GM19023 (cell line): ENCODE measurements around the gene SKAP2.
"Not testable (repeated sequence)": the region's sequence is repeated elsewhere in the genome, so short reads cannot be mapped to it uniquely, and the experiment has no call there.

Source experiments
- ATAC-seq: cut with Tn5 transposase; IDR thresholded peaks from one replicate; pipeline ENCODE4 v1.9.1; 2021; ENCODE audit warnings: mild to moderate bottlenecking, moderate library complexity; ENCODE audit not compliant: unreplicated experiment

Gene SKAP2

DNA sequence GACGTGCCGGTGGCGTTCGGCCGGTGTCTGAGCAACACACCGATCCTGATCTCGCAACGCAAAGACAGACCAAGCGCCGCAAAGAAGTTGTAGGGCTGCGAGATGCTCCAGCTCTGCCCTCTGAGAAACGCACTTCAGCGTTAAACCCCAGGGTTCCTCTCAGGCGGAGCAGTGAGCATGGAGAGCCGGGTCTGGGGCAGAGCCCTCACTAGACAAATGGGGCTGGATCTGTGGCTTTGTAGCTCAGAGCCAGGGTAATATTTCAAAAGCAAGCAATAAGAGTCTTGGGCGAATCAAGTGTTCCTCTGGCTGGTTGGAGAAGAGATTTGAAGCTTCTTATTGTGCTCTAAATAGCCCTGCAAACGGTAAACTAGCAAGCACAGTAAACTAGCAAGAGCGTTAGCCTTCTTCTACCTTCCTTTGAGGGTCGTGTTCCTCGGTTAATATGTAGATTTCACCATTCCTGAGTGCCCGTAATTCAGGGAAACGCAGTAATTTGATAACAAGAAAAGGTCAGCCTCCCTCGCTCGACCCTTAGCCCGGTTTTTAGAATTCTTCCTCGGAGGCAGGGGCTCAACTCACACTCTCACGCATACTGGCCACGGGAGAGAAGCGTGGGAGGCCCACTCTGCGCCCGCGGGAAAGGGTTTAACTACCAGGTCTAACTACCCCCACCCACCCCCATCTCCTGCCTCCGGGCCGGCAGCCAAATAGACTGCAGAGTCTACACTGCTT is 6.7 kb downstream of the SKAP2 start:
- ATAC-seq, result no peak

DNA sequence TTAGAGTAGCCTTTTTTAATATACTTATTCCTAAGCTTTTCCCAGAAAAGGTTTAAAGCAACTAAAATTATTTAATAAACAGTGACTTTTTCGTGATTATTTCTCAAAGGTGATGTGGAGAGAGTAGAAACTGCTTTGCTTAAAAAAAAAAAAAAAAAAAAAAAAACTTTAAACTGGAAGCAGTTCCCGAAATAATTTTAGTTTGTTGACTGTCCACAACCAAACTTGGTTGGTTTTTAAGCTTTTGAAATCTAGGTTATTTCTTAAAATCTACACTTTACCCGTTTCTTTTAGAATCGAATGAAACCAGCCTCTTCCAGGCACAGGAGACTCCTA is 7.3 kb downstream of the SKAP2 start:
- ATAC-seq, result no peak

DNA sequence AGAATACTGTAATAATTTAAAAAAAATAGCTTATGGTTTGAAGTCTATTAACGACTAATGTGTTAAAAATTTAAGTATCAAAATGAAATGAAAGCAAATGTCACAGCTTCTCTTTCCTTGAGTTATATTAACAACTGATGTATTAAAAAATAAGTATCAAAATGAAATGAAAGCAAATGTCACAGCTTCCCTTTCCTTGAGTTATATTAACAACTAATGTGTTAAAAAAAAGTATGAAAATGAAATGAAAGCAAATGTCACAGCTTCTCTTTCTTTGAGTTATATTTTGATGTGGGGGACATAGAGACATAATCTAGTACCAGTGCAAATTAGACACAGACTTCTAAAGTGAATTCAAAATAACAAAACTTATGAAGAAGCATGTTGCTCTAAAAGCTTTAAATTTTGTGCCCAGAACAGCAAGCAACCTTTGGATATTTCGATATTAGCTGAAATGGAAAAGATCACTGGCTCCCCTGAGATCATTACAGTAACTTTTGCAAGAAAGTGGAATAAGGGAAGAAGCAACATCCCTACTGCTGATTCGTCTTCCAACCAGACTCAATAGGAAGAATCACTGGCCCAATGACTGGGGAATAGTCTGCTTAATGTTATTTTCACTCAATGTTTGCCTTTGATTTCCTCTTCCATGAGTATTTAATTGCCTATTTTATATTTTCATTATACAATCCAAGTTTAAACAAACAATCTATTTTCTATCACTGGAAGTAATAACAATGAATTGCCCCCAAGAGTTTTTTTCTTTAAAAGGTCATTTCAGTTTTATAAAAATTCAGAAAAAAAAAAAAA is 8.0 kb downstream of the SKAP2 start:
- ATAC-seq, result no peak

DNA sequence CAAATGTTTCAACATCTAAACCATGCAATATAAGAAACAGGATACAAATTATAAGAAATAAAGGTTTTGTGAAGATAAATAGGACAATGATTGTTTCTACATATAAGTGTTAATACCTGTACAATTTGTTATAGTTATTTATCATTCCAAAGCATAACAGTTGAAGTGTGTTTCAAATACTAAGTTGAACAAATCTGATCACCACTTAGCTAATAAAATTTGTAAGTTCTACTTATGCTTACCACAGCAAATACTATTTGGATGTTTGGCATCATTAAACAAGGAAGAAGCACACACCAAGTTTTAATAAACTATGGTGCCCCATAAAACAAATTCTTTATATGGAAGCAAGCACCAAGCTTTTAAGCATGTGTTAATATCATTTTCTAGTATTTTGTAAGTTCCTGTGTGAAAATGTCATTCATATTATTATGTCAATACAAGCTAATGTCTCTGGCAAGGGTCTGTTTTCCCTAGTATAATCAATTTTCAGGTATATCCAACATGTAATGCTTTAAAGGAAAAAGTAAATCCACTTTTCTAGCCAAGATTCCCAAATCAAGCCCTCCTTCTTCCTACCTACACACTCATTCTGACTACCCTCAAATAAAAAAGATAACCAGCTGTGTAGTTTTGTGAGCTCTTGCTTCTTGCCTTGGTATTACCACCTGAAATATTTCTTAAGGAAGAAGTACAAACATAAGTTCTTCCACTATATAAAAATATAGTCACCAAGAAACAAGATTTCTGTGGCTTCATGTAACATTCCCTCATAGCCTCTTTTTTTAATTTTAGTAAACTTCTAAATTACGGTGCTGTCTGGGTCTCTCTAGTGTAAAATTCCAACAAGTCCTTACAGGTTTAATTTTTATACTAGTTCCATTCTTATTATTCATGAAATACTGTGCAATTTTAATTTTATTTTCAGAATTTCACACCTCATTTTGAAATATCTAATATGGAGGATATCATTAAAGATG is 9.2 kb downstream of the SKAP2 start:
- no peak for ATAC-seq

DNA sequence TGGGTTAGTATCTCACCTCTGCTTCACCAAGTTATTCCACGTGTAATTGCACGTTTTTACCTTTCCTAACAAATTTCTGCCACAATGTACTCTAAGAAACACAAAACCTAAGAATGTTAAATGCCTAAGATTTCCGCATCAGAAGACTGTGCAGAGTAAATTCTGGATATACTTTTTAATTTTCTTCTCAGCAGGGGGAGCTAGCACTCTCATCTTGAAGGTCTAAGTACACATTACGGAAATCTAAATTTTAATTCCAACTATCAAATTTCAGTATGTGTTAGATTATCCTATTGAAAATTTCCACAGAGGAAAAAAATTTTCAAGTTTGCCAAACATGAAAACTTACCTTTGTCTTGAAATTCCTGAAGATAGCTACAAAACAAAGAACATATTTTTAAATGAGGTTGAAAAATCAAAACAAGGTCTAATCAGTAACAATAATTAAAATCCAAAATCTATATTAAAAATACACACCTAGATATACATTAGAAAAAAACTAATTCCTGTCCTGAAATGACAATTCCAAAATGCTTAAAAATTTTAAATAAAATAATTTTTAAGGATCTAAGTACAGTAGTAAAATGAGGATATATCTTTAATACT is 10.5 kb downstream of the SKAP2 start:
- no peak for ATAC-seq

DNA sequence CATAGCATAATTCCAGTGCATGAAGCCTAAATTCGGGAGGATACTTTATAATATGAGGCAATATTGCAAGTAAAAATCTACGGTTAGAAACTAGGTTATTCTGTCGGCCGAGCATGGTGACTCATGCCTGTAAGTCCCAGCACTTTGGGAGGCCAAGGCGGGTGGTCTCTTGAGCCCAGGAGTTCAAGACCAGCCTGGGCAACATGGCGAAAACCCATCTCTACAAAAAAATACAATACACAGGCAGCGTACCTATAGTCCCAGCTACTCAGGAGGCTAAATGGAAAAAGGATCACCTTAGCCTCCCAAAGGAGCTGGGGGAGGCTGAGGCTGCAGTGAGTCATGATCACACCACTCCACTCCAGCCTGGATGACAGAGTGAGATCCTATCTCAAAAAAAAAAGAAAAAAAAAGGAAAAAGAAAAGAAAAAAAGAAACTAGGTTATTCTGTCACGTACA is 14.2 kb downstream of the SKAP2 start:
- no peak for ATAC-seq

DNA sequence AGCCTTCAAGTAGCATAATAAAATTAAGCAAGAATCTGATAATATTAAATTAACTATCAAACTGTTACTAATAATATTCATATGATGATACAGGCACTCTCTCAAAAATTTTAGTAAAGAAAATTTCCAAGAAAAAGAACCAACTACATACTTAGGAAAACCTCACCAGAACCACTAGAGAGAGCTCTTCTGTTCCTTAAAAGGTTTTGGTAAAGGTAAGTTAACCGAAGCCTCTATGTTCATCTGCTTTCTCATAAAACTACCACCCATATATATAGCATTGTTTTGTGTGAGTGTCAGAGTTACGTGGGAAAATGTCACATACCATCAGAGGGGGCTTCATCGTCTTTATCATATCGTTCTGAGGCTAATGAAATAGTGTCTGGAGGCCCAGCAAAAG is 20.7 kb downstream of the SKAP2 start:
- ATAC-seq, result no peak

DNA sequence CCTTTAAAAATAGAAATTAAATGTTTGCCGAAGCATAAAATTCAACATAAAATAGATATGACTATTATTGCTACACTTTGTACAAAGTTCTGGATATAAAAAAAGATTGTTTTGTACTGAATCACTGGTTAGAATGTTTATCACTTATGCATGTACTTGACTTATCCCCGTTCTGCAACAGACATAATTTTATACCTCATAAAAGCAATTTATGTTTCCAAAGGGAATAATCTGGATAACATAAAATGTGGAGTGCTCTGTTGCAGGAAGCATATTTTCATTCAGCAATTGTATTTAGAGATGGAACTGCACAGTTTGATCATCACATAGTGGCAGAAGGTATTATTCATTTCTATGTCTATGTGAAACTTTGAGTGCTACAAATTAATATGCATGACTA is 21.5 kb downstream of the SKAP2 start:
- ATAC-seq, result no peak

DNA sequence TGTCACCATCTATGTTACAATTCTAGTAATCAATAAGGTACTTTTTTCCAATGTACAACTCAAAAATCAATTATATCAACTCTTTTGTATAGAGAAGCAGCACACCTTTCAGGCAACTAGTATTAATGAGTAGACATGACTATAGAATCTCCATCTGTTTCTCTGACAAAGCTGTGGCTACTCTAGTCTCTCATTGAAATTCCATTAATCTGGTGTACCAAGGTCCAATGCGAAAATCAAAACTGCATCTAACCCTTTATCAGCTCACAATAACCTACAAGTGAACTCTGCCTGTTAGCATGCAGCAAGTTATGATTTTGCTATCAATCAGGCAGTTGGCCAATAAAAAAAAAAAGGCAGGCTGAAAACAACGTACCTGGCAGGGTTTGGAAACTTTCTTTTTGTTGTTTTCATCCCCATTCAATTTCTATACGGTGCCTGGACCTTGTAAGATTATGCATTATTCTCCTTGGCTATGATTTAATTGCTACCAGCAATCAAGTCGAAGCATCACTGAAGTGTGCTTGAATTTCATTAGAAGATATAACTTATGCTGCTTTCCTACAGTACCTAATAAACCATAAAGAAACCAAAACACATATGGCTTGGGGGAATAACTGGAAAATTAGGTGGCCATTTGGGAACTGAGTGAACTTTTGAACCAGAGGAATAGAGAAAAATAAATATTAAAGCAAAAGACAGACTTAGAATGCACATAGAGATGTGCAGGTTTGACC is 23.2 kb downstream of the SKAP2 start:
- no peak for ATAC-seq

DNA sequence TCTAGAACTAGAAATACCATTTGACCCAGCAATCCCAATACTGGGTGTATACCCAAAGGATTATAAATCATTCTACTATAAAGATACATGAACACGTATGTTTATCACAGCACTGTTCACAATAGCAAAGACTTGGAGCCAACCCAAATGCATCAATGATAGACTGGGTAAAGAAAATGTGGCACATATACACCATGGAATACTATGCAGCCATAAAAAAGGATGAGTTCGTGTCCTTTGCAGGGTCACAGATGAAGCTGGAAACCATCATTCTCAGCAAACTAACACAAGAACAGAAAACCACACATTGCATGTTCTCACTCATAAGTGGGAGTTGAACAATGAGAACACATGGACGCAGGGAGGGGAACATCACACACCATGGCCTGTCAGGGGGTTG is 27.6 kb downstream of the SKAP2 start:
- not testable (repeated sequence) for ATAC-seq

DNA sequence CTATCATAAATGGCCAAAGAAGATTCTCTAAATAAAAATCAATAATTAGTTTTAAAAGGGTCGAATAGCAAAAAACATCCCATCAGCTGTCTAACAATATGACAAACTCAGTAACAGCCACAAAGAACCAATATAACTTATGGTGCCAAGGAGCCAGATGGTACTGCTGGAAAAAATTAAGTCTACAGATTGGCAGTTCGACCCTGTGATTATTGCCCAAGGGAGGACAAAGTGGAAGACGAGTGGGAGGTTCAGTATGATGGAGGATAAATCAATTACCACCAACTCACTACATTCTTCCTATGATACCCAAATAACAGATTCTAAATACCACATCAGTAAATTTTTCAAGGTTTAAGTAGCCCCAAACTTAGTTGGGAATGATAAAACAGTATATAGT is 49.0 kb downstream of the SKAP2 start:
- no peak for ATAC-seq

DNA sequence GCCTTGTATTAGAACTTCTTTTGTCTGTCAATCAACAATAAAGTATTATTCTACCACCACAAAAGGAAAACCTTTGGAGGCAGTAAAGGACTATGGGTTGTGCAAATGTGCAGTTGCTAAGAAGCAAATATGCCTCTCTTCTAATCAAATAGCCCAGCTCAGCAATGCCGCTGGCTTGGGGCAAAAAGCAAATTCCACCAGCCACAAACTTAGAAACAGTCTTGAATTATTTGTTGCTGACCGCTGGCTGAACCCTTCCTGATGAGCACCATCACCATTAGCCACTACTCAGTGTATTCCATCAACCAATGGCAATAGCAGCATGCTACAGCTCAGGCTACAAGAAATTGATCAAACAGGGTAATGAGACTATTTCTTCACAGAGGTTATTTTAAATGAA is 51.0 kb downstream of the SKAP2 start:
- ATAC-seq, result no peak

DNA sequence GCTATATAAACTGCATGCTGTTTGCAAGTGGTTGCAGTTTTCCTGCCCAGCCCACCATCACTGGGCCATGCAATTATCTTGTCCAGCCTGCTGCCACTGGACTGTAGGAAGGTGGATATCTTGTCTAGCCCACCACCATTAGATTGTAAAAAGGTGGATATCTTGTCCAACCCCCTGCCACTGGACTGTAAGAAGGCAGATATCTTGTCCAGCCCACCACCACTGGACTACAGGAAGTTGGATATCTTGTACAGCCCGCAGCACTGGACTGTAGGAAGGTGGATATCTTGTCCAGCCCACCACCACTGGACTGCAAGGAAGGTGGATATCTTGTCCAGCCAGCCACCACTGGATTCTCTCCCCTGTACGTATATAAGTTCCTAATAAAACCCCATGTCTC is 69.8 kb downstream of the SKAP2 start:
- no peak for ATAC-seq

DNA sequence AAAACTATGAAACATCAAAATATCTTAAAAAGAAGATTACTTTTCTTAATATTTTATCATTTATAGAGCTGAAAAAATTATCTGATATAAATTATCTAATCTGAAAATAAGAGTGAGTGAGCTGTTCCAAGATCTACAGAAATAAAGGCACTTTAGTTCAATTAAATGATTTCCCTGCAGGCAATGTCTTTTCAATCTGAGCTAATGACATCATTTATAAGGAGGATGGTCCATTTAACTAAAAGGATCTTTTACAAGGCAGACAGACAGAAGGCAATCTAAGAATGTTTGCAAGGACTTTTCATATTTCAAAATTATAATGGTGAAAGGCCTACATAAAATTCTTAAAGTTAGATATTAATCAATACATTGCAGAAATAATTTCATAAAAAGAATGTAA is 71.8 kb downstream of the SKAP2 start:
- ATAC-seq, result no peak

DNA sequence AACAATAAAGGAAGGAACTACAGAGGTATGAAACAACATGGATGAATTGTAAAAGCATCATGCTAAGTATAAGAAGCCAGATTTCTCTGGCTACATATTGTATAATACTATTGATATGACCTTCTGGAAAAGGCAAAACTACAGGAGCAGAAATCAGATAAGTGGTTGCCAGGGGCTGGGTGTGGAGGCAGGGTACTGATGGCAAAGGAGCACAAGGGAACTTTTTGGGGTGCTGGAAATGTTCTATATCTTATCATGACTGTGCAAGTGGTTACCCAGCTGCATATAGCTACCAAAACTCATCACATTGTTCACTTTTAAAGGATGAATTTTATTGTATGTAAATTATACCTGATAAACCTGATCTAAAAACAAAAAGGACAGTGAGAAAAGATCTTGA is 72.4 kb downstream of the SKAP2 start:
- ATAC-seq, result no peak

DNA sequence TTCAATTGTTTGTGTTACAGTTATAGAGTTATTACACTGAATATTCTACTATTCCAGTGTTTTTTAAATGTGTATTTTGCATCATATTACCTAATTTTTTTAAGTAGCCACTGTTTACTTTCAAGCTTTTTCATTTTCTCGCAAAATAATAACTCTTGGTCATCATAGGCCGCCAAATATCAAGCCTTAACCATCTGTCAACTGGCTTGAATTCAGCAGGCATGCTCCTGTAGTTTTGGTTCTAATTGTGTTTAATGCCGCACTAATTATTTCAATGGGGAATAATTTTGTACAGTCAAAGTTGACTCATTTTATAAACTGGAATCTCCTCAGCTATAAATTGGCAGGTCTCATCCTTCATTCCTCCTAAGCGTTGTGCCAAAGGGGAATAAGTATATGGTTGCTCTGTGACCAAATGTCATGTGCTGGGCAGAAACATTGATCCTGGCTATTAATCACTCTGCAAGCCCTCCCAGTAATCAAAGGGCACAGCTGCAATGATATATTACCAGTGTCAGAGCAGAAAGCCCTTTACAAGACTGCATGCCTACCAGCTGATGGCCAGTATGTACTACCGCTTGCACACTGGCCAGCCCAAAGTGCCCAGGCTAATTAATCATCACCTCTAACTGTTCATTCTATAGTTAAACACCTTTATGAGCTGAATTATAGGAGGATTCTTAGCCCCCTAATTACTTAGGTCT is 74.8 kb downstream of the SKAP2 start:
- ATAC-seq, result no peak

DNA sequence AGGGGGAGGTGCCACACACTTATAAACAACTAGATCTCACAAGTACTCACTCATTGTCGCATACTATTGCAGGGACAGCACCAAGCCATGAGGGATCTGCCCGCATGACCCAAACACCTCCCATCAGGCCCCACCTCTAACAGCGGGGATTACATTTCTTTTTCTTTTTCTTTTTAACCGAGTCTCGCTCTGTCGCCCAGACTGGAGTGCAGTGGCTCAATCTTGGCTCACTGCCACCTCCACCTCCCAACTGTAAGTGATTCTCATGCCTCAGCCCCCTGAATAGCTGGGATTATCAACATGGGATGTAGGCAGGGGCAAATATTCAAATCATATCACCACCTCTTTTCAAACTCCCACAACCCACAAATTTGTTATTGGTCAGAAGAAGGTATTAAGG is 76.7 kb downstream of the SKAP2 start:
- no peak for ATAC-seq

DNA sequence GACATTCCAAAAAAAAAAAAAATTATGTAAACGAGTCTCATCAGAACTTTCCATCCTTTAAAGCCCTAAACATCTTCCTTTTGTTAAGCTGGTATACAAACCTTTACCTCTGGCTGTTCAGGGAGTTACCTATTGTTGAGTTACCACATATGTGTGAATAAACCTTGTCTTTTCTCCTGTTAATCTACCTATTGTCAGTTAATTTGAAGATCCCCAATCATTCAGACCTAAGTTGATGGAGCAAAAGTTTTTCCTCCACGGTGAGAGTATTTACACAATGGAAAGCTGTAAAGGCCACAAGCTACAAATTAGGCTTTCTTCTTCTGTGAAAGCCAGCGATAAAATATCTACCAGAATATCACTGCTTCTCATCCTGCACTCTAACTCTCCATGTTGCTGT is 80.3 kb downstream of the SKAP2 start:
- no peak for ATAC-seq

DNA sequence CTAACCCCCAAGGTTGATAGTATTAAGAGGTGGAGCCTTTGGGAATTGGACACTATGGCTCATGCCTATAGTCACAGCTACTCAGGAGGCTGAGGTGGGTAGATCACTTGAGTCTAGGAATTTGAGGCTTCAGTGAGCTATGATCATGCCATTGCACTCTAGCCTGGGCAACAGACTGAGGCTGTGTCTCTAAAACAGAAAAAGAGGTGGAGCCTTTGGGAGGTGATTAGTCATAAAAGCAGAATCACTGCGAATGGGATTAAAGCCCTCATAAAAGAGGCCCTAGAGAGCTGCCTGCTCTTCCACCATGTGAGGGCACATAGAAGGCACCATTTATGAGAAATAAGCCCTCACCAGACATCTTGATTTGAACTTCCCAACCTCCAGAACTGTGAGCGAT is 81.9 kb downstream of the SKAP2 start:
- no peak for ATAC-seq
